IPS-18c (cell line): ENCODE data around the gene LTF.
"Not testable (repeated sequence)": the region's sequence is repeated elsewhere in the genome, so short reads cannot be mapped to it uniquely, and the experiment has no call there.

Source experiments
- H3K4me3 ChIP-seq: 2 replicates; pipeline ENCODE4 v1.7.0; 2013; ENCODE audit warnings: low read depth, mild to moderate bottlenecking, low read length, moderate library complexity; ENCODE audit not compliant: insufficient read depth
- H3K9me3 ChIP-seq: one replicate; pipeline ENCODE4 v1.6.1; 2013; ENCODE audit warnings: mild to moderate bottlenecking, low read length, moderate library complexity; ENCODE audit not compliant: control insufficient read depth, insufficient read depth

The LTF gene

GRCh38 chr3:46410669-46411068, 54.0 kb downstream of the LTF start:
- Histone ChIP-seq H3K4me3 (no peak overlapping the region), H3K9me3 (no peaks in the 10 kb centered on the region)

DNA sequence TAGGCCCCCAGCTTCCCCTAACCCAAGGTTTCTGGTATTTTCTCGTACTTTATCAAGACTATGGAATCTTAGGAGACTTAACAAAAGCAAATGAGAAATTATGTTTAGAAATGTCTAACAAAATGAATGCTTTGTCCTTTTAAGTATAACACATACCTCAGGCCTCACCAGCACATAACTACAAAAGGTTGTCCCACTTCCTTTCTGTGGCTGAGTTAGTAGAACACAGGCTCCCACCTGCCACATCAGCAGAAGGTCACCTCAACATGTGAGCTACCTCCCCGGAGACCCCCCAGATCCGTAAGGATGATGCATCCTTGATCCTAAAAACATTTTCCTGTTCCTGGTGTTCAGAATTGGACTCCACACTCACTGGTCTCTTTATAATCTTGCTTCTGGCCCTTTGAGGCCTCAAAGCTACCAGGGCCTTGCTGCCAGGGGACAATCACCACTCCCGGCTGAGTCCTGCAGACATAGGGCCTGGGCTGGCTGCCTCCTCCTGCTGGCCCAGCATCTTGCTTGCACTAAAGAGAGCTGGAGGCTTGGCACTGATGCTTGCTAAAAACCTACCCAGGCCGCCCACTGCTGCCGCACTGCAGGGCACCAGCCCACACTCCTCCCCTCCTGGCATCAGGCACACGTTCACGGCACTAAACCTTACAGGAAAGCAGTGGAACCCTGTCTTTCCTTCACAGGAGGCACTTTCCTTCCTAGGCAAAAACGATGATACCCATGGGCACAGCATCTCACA, 54.8 kb downstream of the LTF start:
- H3K4me3 ChIP-seq, result no peak overlapping the region

GRCh38 chr3:46408853-46409252, 55.9 kb downstream of the LTF start:
- H3K4me3 ChIP-seq, result no peak overlapping the region
- H3K9me3 ChIP-seq, result no peaks in the 10 kb centered on the region

More for the DNA sequence above, 54.8 kb downstream of the LTF start:
- no peaks in the 10 kb centered on the region for H3K9me3 ChIP-seq

GRCh38 chr3:46407970-46408369, 56.7 kb downstream of the LTF start:
- H3K9me3 ChIP-seq, result no peaks in the 10 kb centered on the region
- no peak overlapping the region for H3K4me3 ChIP-seq

GRCh38 chr3:46406788-46407611, 57.7 kb downstream of the LTF start, which contains the start of the genes CCR5AS and CCRL2:
Gene CCR5AS, minus strand, starts transcription at chr3:46407066.
Gene CCRL2, plus strand, starts transcription at chr3:46407259. Its CDS starts 821 bp downstream, at chr3:46408080.
- H3K4me3 ChIP-seq, result no peak within 1 kb of the TSS
- no peaks in the 10 kb centered on the region for H3K9me3 ChIP-seq

GRCh38 chr3:46406443-46406787, 58.3 kb downstream of the LTF start:
- Histone ChIP-seq H3K9me3 (no peaks in the 10 kb centered on the region), H3K4me3 (no peak overlapping the region)

- Histone ChIP-seq H3K4me3 (no peak overlapping the region), H3K9me3 (no peaks in the 10 kb centered on the region)
Measured at GRCh38 chr3:46405301-46406019, 59.2 kb downstream of the LTF start.

- not testable (repeated sequence) for H3K9me3 ChIP-seq, H3K4me3 ChIP-seq
Measured at GRCh38 chr3:46402902-46403301, 61.8 kb downstream of the LTF start.

- H3K4me3 ChIP-seq, result no peak overlapping the region
- no peaks in the 10 kb centered on the region for H3K9me3 ChIP-seq
Measured at GRCh38 chr3:46401579-46401978, 63.1 kb downstream of the LTF start.

DNA sequence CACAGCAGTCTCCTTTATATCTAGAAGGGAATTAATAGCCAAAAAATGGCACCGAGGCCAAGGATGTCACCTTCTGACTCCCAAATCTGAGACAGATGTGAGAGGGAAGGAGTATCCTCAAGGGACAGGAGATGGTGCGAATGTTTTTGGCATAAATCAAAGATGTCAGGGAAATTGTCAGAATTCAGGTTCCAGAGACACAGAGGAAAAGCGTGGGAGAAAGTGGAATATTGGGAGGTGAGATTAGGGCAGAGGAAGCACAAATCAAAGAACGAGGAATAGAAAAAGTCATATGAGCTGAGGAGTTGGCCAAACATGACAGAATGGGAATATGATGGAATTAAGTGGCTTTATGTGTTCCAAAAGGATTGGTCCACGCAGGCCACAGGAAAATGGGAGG, 63.9 kb downstream of the LTF start:
- H3K4me3 ChIP-seq, result no peak overlapping the region

DNA sequence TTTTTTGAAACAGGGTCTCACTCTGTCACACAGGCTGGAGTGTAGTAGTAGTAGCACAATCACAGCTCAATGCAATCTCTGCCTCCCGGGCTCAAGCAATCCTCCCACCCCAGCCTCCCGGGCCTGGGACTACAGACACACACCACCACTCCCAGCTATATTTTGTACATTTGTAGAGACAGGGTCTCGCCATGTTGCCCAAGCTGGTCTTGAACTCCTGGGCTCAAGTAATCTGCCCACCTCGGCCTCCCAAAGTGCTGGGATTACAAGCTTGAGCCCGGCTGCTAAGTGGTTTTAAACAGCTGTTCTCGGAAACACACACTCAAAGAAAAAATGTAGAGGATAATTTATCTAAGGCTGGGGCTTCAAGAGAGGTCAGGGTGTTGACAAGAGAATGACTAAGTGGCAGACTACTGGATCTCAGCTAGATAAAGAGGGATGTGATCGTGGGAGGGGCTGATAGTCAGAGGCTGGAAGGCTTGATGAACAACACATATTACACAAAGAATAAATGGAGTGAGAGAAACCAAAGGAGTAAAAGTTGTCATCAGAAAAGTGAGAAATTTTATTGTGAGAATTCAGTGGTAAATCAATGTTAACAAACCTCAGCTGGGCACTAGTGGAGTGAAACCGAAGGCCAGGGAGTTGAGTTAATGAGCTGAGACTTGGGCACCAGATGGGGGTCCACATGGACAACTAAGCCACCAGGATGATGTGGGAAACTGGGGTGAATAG, 64.5 kb downstream of the LTF start:
- Histone ChIP-seq H3K4me3 (no peak overlapping the region), H3K9me3 (no peaks in the 10 kb centered on the region)

More for the DNA sequence above, 63.9 kb downstream of the LTF start:
- H3K9me3 ChIP-seq, result no peaks in the 10 kb centered on the region

- H3K9me3 ChIP-seq, result no peaks in the 10 kb centered on the region
- H3K4me3 ChIP-seq, result no peak overlapping the region
Measured at GRCh38 chr3:46399557-46399956, 65.1 kb downstream of the LTF start.

GRCh38 chr3:46399098-46399497, 65.6 kb downstream of the LTF start:
- no peak overlapping the region for H3K4me3 ChIP-seq
- H3K9me3 ChIP-seq, result no peaks in the 10 kb centered on the region

GRCh38 chr3:46398186-46398955, 66.3 kb downstream of the LTF start:
- Histone ChIP-seq H3K9me3 (no peaks in the 10 kb centered on the region), H3K4me3 (no peak overlapping the region)

GRCh38 chr3:46397111-46397510, 67.6 kb downstream of the LTF start:
- Histone ChIP-seq H3K9me3 (no peaks in the 10 kb centered on the region), H3K4me3 (no peak overlapping the region)

DNA sequence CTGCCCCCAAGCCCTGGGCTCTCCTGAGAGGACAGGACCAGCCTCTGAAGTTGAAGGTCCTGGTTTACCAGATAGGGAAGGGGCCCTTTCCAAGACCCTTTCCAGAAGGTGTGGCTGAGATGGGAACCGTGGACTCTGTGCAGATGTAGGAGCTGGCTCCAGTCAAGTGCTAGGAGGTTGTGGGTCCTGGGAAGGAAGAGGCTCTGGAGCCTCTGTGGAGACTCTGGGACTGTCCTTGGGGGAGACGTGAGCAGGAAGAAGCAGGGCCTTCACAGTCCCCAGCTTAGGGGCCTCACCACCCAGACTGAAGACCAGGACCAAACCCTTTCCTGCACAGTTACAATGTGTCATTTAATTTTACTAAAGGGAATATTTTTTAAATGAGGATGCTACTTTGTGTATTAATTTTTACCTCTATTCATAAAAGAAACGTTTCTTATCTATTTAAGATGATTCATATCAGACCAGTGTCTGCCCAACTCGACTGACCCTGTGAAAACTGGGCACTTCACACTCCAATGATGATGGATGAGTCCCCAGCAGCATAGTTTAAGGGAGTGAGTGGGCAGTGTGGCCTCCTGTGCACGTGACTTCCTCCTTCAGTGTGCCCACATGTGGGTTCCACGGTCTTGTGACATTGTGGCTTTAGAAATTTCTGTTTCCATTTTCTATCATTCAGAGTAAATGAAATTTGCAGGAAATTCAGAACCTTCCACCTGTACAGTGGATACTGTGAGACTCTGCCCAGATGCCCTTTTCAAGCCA, 68.8 kb downstream of the LTF start:
- Histone ChIP-seq H3K4me3 (no peak overlapping the region), H3K9me3 (no peaks in the 10 kb centered on the region)
